ENCODE results near the gene SENP7. TPM values are rescaled to one million over a fixed set of nuclear protein-coding genes. Genes with fewer than 3 reads are reported as not detected.
"Not testable (repeated sequence)": the region's sequence is repeated elsewhere in the genome, so short reads cannot be mapped to it uniquely, and the experiment has no call there.

Gene SENP7
- total and polyA plus RNA-seq, 2 donors, result 29.6 to 37.7 TPM

DNA sequence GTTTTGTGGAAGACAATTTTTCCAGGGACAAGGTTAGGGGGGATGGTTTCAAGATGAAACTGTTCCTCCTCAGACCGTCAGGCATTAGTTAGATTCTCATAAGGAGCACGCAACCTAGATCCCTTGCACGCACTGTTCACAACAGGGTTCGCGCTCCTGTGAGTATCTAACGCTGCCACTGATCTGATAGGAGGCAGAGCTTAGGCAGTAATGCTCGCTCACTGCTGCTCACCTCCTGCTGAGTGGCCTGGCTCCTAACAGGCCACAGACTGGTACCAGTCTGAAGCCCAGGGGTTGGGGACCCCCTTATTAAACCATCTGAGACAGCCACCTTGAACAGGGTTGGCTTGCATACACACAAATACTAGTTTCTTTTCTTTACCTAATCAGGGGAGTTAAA lies 179.1 kb downstream of the SENP7 start:
- no peak overlapping the region for H3K27ac ChIP-seq (ENCODE audit: low read depth in 1 of 2, low read length in 1 of 2)
- no peaks in the 10 kb centered on the region for H3K4me1 ChIP-seq (ENCODE audit: control insufficient read depth in 2 of 2, insufficient read depth in 2 of 2, low read length in 2 of 2)
- H3K27me3 ChIP-seq (ENCODE audit: control insufficient read depth in 2 of 2, insufficient read depth in 1 of 2, low read length in 1 of 2), result no peaks in the 10 kb centered on the region
- 90% methylated on average over 7 of the region's 7 CpGs for WGBS
- H3K9me3 ChIP-seq (ENCODE audit: control insufficient read depth in 2 of 2, insufficient read depth in 1 of 2, low read length in 1 of 2), result no peaks in the 10 kb centered on the region
- H3K4me3 ChIP-seq (ENCODE audit: low read length in 2 of 2), result no peak overlapping the region
- no peak for DNase-seq (ENCODE audit: low read depth in 6 of 9, low spot score in 9 of 9)
- H3K36me3 ChIP-seq (ENCODE audit: control insufficient read depth in 2 of 2, insufficient read depth in 2 of 2, low read length in 1 of 2), result peaks cover 0 to 11% of the 10 kb centered on the region in 2 donors

DNA sequence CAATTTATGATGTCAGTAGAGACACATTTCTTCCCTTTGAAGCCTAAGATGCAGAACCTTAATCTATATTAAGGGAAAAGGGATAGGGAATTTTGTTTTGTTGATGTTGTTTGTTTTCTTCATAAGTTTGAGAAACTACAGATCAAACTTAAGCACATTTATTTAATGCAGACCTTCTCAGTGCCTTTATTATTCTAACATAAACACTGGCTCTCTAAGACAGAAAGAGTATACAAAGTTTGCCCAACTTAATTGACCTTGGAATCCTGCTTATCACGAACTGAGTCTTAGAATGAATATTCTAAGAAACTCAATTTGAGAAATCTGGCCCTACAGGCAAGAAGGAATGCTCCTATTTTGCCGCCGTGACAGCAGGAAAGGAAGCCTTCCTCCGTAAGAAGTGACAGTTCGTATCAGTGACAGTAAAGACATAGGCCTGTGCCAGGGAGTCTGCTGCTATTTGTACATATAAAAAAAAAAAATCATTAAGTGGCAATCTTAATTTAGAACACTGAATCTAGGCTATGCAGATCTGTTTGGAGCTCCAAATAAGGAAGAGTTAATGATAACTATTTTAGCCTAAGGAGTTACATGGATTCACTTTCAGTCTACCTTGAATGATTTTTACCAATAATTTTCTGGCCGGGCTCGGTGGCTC lies 183.9 kb downstream of the SENP7 start:
- no peaks in the 10 kb centered on the region for H3K4me1 ChIP-seq (ENCODE audit: control insufficient read depth in 2 of 2, insufficient read depth in 2 of 2, low read length in 2 of 2)
- no peak for DNase-seq (ENCODE audit: low read depth in 6 of 9, low spot score in 9 of 9)
- H3K9me3 ChIP-seq (ENCODE audit: control insufficient read depth in 2 of 2, insufficient read depth in 1 of 2, low read length in 1 of 2), result no peaks in the 10 kb centered on the region
- WGBS, result 97% methylated on average over 7 of the region's 7 CpGs
- peaks cover 3 to 9% of the 10 kb centered on the region in 2 donors for H3K36me3 ChIP-seq (ENCODE audit: control insufficient read depth in 2 of 2, insufficient read depth in 2 of 2, low read length in 1 of 2)
- no peak overlapping the region for H3K27ac ChIP-seq (ENCODE audit: low read depth in 1 of 2, low read length in 1 of 2)
- no peaks in the 10 kb centered on the region for H3K27me3 ChIP-seq (ENCODE audit: control insufficient read depth in 2 of 2, insufficient read depth in 1 of 2, low read length in 1 of 2)
- H3K4me3 ChIP-seq (ENCODE audit: low read length in 2 of 2), result no peak overlapping the region

DNA sequence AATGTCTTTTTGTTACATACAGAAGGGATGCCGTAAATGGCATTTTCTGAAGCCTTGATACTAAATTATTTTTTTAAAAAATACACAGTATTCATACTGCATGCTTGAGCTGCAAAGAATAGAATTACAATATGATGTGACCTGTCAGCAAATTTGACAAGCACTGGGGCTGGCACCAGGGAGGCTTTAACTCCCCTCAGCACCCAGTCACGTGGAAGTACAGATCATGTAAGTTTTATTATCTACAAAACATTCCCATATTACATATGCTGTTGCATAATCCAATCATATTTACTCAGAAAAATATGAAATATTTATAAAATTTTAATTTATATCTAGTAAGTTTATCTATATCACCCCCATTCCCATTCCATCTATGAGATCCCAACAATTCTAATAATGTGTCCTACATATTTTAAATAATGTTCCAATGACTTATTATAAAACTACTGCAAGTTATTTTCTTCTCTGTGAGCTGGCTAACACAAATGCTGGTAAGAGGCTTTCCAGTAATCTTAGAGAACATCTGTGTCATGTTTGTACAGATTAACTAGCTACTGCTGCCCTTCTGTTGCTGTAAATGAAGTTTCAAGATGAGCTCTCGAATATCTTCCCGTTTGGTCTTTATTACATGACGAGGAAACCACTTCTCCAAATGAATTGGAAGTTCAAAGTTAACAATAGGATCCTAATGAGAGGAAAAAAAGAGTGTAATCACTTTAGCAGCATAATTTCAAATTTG lies 187.4 kb downstream of the SENP7 start:
- no peaks in the 10 kb centered on the region for H3K4me1 ChIP-seq (ENCODE audit: control insufficient read depth in 2 of 2, insufficient read depth in 2 of 2, low read length in 2 of 2)
- H3K27ac ChIP-seq (ENCODE audit: low read depth in 1 of 2, low read length in 1 of 2), result no peak overlapping the region
- no peaks in the 10 kb centered on the region for H3K27me3 ChIP-seq (ENCODE audit: control insufficient read depth in 2 of 2, insufficient read depth in 1 of 2, low read length in 1 of 2)
- H3K9me3 ChIP-seq (ENCODE audit: control insufficient read depth in 2 of 2, insufficient read depth in 1 of 2, low read length in 1 of 2), result no peaks in the 10 kb centered on the region
- 96% methylated on average over 5 of the region's 5 CpGs for WGBS
- peaks cover 3 to 9% of the 10 kb centered on the region in 2 donors for H3K36me3 ChIP-seq (ENCODE audit: control insufficient read depth in 2 of 2, insufficient read depth in 2 of 2, low read length in 1 of 2)
- no peak for DNase-seq (ENCODE audit: low read depth in 6 of 9, low spot score in 9 of 9)
- no peak overlapping the region for H3K4me3 ChIP-seq (ENCODE audit: low read length in 2 of 2)

DNA sequence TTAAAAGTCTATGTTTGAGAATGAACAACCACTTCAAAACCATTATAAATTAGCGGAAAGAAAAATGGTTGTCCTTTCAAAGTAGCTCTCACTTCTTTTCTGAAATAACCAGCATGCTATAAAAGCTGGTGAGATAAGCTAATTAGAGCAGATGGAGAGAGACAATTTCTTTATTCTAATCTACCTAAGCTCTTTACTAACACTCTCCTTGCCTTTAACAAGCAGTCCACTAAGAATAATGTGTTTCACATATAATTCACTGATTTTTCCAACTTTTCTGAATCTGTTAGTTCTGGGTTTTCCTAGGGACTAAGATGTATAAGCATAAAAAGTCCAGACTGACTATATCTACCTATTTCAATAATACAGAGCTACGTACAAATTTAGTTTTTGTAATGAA lies 192.5 kb downstream of the SENP7 start, which contains the start of gene IMPG2:
Gene IMPG2 (minus strand): TSS at position 101 of the 400 bp plus-strand sequence. CDS start 203 bp downstream, outside the sequence.
- no peaks in the 10 kb centered on the region for H3K4me1 ChIP-seq (ENCODE audit: control insufficient read depth in 2 of 2, insufficient read depth in 2 of 2, low read length in 2 of 2)
- no peak for DNase-seq (ENCODE audit: low read depth in 6 of 9, low spot score in 9 of 9)
- H3K27ac ChIP-seq (ENCODE audit: low read depth in 1 of 2, low read length in 1 of 2), result no peak within 1 kb of the TSS
- H3K27me3 ChIP-seq (ENCODE audit: control insufficient read depth in 2 of 2, insufficient read depth in 1 of 2, low read length in 1 of 2), result no peaks in the 10 kb centered on the region
- 99% methylated on average over 2 of the region's 2 CpGs for WGBS
- H3K36me3 ChIP-seq (ENCODE audit: control insufficient read depth in 2 of 2, insufficient read depth in 2 of 2, low read length in 1 of 2), result peaks cover 0 to 2% of the 10 kb centered on the region in 2 donors
- no peaks in the 10 kb centered on the region for H3K9me3 ChIP-seq (ENCODE audit: control insufficient read depth in 2 of 2, insufficient read depth in 1 of 2, low read length in 1 of 2)
- no peak within 1 kb of the TSS for H3K4me3 ChIP-seq (ENCODE audit: low read length in 2 of 2)

DNA sequence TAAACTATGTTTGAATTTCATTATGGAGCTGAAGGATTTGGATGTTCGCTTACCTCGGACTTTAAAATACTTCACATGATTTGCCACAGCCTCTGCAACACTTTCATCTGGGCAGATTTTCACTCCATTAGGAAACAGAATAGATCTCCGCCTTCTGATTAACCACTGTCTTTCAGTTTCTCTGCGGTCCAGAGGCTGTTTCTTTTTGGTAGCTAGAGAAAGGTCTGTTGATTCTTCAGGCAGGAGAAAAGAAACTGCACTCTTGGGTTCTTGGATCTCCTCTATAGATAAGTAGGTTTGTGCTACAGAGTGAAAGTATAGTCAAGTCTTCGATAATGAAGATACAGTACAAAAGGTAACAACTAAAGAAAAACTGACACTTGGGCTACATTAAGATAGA lies 193.5 kb downstream of the SENP7 start:
- Histone ChIP-seq H3K4me1 (ENCODE audit: control insufficient read depth in 2 of 2, insufficient read depth in 2 of 2, low read length in 2 of 2) (no peaks in the 10 kb centered on the region), H3K4me3 (ENCODE audit: low read length in 2 of 2) (no peak overlapping the region), H3K9me3 (ENCODE audit: control insufficient read depth in 2 of 2, insufficient read depth in 1 of 2, low read length in 1 of 2) (no peaks in the 10 kb centered on the region), H3K36me3 (ENCODE audit: control insufficient read depth in 2 of 2, insufficient read depth in 2 of 2, low read length in 1 of 2) (no peaks in the 10 kb centered on the region), H3K27ac (ENCODE audit: low read depth in 1 of 2, low read length in 1 of 2) (no peak overlapping the region), H3K27me3 (ENCODE audit: control insufficient read depth in 2 of 2, insufficient read depth in 1 of 2, low read length in 1 of 2) (no peaks in the 10 kb centered on the region)
- no peak for DNase-seq (ENCODE audit: low read depth in 6 of 9, low spot score in 9 of 9)
- WGBS, result 96% methylated on average over 5 of the region's 5 CpGs

DNA sequence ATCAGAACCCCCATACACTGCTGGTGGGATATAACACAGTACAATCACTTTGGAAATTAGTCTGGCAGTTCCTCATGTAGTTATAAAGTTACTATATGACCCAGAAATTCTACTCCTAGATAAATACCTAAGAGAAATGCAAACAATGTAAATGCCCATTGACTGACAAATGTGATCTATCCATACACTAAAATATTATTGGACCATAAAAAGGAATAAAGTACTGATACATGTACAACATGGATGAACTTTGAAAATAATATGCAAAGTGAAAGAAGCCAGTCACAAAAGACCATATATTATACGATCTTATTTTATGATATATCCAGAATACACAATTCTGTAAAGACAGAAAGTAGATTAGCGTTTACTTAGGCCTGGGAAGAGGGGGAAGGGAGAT lies 200.5 kb downstream of the SENP7 start:
- Histone ChIP-seq H3K9me3 (ENCODE audit: control insufficient read depth in 2 of 2, insufficient read depth in 1 of 2, low read length in 1 of 2) (peaks cover 1 to 8% of the 10 kb centered on the region in 2 donors), H3K27ac (ENCODE audit: low read depth in 1 of 2, low read length in 1 of 2) (no peak overlapping the region), H3K27me3 (ENCODE audit: control insufficient read depth in 2 of 2, insufficient read depth in 1 of 2, low read length in 1 of 2) (no peaks in the 10 kb centered on the region), H3K4me1 (ENCODE audit: control insufficient read depth in 2 of 2, insufficient read depth in 2 of 2, low read length in 2 of 2) (no peaks in the 10 kb centered on the region), H3K4me3 (ENCODE audit: low read length in 2 of 2) (no peak overlapping the region), H3K36me3 (ENCODE audit: control insufficient read depth in 2 of 2, insufficient read depth in 2 of 2, low read length in 1 of 2) (no peaks in the 10 kb centered on the region)
- 95% methylated on average over 2 of the region's 2 CpGs for WGBS
- no peak for DNase-seq (ENCODE audit: low read depth in 6 of 9, low spot score in 9 of 9)

DNA sequence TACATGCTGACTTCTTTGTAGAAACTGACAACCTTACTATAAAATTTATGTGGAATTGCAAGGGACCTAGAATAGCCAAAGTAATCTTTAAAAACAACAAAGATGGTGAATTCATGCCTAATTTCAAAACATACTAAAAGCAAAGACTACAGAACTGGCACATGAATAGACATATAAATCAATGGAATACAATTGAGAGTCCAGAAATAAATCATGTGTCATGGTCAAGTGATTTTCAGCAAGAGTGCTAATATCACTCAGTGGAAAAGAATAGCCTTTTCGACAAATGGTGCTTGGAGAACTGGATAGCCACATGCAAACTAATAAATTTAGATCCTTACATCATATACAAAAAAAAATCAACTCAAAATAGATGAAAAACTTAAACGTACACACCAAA lies 201.3 kb downstream of the SENP7 start:
- H3K4me3 ChIP-seq (ENCODE audit: low read length in 2 of 2), result no peak overlapping the region
- no peaks in the 10 kb centered on the region for H3K4me1 ChIP-seq (ENCODE audit: control insufficient read depth in 2 of 2, insufficient read depth in 2 of 2, low read length in 2 of 2)
- DNase-seq (ENCODE audit: low read depth in 6 of 9, low spot score in 9 of 9), result no peak
- H3K27me3 ChIP-seq (ENCODE audit: control insufficient read depth in 2 of 2, insufficient read depth in 1 of 2, low read length in 1 of 2), result no peaks in the 10 kb centered on the region
- H3K27ac ChIP-seq (ENCODE audit: low read depth in 1 of 2, low read length in 1 of 2), result no peak overlapping the region
- H3K9me3 ChIP-seq (ENCODE audit: control insufficient read depth in 2 of 2, insufficient read depth in 1 of 2, low read length in 1 of 2), result peaks cover 1 to 8% of the 10 kb centered on the region in 2 donors
- no peaks in the 10 kb centered on the region for H3K36me3 ChIP-seq (ENCODE audit: control insufficient read depth in 2 of 2, insufficient read depth in 2 of 2, low read length in 1 of 2)
- WGBS, result 98% methylated on average over 2 of the region's 2 CpGs

DNA sequence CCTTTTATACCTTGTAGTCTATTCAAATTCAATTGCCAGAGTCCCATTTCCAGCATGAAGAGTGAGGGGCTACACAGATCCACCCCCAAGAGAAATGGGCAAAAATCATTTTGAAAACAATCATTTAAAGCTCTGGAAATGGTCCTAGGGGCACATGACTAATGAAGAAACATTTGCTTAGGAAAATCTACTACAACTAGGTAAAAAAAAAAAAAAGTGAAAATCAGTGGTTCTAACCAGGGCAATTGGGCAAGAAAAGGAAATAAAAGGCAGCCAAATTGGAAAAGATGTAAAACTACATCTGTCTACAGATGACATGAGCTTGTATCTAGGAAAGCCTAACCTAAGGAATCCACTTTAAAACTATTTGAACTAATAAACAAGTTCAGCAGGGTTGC lies 202.0 kb downstream of the SENP7 start:
- Histone ChIP-seq H3K4me3 (ENCODE audit: low read length in 2 of 2) (no peak overlapping the region), H3K9me3 (ENCODE audit: control insufficient read depth in 2 of 2, insufficient read depth in 1 of 2, low read length in 1 of 2) (peaks cover 1 to 8% of the 10 kb centered on the region in 2 donors), H3K4me1 (ENCODE audit: control insufficient read depth in 2 of 2, insufficient read depth in 2 of 2, low read length in 2 of 2) (no peaks in the 10 kb centered on the region), H3K36me3 (ENCODE audit: control insufficient read depth in 2 of 2, insufficient read depth in 2 of 2, low read length in 1 of 2) (no peaks in the 10 kb centered on the region), H3K27me3 (ENCODE audit: control insufficient read depth in 2 of 2, insufficient read depth in 1 of 2, low read length in 1 of 2) (no peaks in the 10 kb centered on the region), H3K27ac (ENCODE audit: low read depth in 1 of 2, low read length in 1 of 2) (no peak overlapping the region)
- DNase-seq (ENCODE audit: low read depth in 6 of 9, low spot score in 9 of 9), result no peak

DNA sequence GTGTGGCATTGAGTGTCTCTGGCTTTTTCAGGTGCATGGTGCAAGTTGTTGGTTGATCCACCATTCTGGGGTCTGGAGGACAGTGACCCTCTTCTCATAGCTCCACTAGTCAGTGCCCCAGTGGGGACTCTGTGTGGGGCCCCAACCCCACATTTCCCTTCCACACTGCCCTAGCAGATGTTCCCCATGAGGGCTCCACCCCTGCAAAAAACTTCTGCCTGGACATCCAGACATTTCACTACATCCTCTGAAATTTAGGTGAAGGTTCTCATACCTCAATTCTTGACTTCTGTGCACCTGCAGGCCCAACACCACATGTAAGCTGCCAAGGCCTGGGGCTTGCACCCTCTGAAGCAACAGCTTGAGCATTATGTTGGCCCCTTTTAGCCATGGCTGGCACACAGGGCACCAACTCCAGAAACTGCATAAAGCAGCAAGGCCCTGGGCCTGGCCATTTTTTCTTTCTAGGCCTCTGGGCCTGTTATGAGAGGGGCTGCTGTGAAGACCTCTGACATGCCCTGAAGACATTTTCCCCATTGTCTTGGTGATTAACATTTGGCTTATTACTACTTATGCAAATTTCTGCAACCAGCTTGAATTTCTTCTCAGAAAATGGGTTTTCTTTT lies 204.8 kb downstream of the SENP7 start:
- not testable (repeated sequence) for H3K27ac ChIP-seq (ENCODE audit: low read depth in 1 of 2, low read length in 1 of 2); H3K36me3 ChIP-seq (ENCODE audit: control insufficient read depth in 2 of 2, insufficient read depth in 2 of 2, low read length in 1 of 2); H3K4me1 ChIP-seq (ENCODE audit: control insufficient read depth in 2 of 2, insufficient read depth in 2 of 2, low read length in 2 of 2); H3K9me3 ChIP-seq (ENCODE audit: control insufficient read depth in 2 of 2, insufficient read depth in 1 of 2, low read length in 1 of 2); DNase-seq (ENCODE audit: low read depth in 6 of 9, low spot score in 9 of 9); H3K4me3 ChIP-seq (ENCODE audit: low read length in 2 of 2); H3K27me3 ChIP-seq (ENCODE audit: control insufficient read depth in 2 of 2, insufficient read depth in 1 of 2, low read length in 1 of 2)
